Measurements from ENCODE around the gene EPHA3.

GRCh38 chr3:89266074-89266473, 158.7 kb downstream of the EPHA3 start:
- TF ChIP-seq CTCF (IDR thresholded peaks at IDR 0.05) = no peak
- TF ChIP-seq POLR2AphosphoS5 (IDR thresholded peaks at IDR 0.05) = no peak
- TF ChIP-seq EP300 (IDR thresholded peaks at IDR 0.05) = no peak
